SU-DHL-6 (cell line): Measurements from ENCODE around the gene MINAR1.

Experiments
- H2AFZ ChIP-seq: fragments of 200-600 bp; sonication (generic); 2 replicates; pipeline ENCODE4 v1.6.1; 2014; ENCODE audit warnings: low read depth, mild to moderate bottlenecking, moderate library complexity, mixed read lengths, antibody characterized with exemption, low read length; ENCODE audit not compliant: severe bottlenecking
- H3F3A ChIP-seq: fragments of 200-600 bp; shearing (Covaris generic); 2 replicates; pipeline ENCODE4 v1.6.0; 2016; ENCODE audit warnings: antibody characterized with exemption, mild to moderate bottlenecking; ENCODE audit not compliant: insufficient read depth
- H3K27ac ChIP-seq: fragments of 200-600 bp; sonication (generic); 2 replicates; pipeline ENCODE4 v1.5.1; 2016; ENCODE audit warnings: low read depth, mild to moderate bottlenecking, low read length, moderate library complexity, mixed read lengths
- H3K27me3 ChIP-seq: fragments of 200-600 bp; sonication (generic), shearing (Covaris generic); 2 replicates; pipeline ENCODE4 v1.6.0; 2014; ENCODE audit warnings: mild to moderate bottlenecking, low read length
- H3K36me3 ChIP-seq: fragments of 200-600 bp; sonication (generic); 2 replicates; pipeline ENCODE4 v1.6.1; 2014; ENCODE audit warnings: mild to moderate bottlenecking, low read length, mixed read lengths
- H3K4me2 ChIP-seq: fragments of 300-600, 200-600 bp; shearing (Covaris generic), sonication (generic); 2 replicates; pipeline ENCODE4 v1.6.0; 2014; ENCODE audit warnings: low read length, low read depth, mild to moderate bottlenecking; ENCODE audit not compliant: poor library complexity, severe bottlenecking
- H3K4me3 ChIP-seq: fragments of 200-600 bp; sonication (generic); 2 replicates; pipeline ENCODE4 v1.5.1; 2014; ENCODE audit warnings: antibody characterized with exemption, low read length, mild to moderate bottlenecking, mixed read lengths; ENCODE audit not compliant: insufficient read depth, poor library complexity, severe bottlenecking
- H3K79me2 ChIP-seq: fragments of 200-600 bp; sonication (generic); 2 replicates; pipeline ENCODE4 v1.6.1; 2014; ENCODE audit warnings: mild to moderate bottlenecking, low read length, moderate library complexity; ENCODE audit not compliant: insufficient read depth
- H3K9ac ChIP-seq: fragments of 200-600 bp; sonication (generic); 2 replicates; pipeline ENCODE4 v1.7.0; 2014; ENCODE audit warnings: mild to moderate bottlenecking, low read length
- H3K9me2 ChIP-seq: fragments of 200-600 bp; sonication (generic); replicated peaks from 2 replicates; pipeline ENCODE4 v1.6.1; 2014; ENCODE audit warnings: low read length; ENCODE audit not compliant: insufficient read depth
- H3K9me3 ChIP-seq: fragments of 200-600 bp; sonication (generic); 2 replicates; pipeline ENCODE4 v1.6.1; 2014; ENCODE audit warnings: low read length, mixed read lengths; ENCODE audit not compliant: insufficient read depth
- H4K20me1 ChIP-seq: fragments of 200-600 bp; sonication (generic); 2 replicates; pipeline ENCODE4 v1.6.1; 2014; ENCODE audit warnings: low read depth, mild to moderate bottlenecking, antibody characterized with exemption, low read length, moderate library complexity, mixed read lengths
- CTCF ChIP-seq: fragments of 200-600 bp; sonication (generic); IDR thresholded peaks from one replicate; pipeline ENCODE4 v1.5.1; 2017; ENCODE audit warnings: antibody characterized with exemption, mild to moderate bottlenecking, low read length, moderate library complexity; ENCODE audit not compliant: insufficient read depth, poor library complexity, severe bottlenecking
- EZH2phosphoT487 ChIP-seq: fragments of 200-600 bp; sonication (generic), shearing (Covaris generic); conservative IDR thresholded peaks from 2 replicates; pipeline ENCODE4 v1.6.1; 2018; ENCODE audit warnings: mild to moderate bottlenecking, antibody characterized with exemption, low read length, moderate library complexity, mixed read lengths

Gene MINAR1

DNA sequence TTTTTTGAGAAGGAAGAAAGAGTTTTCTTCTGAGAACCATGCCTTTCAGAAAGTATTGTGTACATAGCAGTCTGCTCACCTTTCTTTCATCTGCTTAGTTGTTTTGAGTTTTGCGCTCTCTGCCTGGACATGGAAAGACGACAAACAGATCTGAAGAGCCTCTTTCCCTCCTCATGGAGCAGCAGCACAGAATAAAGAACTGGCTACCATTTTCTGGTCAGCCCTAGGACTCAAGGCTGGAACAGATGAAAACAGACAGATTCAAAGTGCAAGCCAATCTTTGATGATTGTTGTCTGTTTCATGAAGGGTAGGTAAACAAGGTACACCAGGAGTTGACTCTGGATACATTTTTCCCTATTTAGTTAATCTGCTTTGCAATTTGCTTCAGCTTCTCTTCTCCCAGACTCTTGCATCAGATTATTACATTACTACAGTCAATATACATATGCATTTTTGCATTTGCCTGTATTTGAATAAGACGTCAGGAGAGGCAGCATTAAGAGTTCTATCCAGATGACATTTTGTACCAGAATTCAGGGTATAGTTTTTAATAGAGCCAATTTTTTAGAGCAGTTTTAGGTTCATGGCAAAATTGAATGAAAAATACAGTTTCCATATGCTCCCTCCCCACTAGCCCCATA is 34.7 kb upstream of the MINAR1 start:
- H3K9me2 ChIP-seq, result no peaks in the 10 kb centered on the region
- no peaks in the 10 kb centered on the region; the same call in 1 of the 2 replicates for H3K36me3 ChIP-seq
- no peaks in the 10 kb centered on the region for H3K79me2 ChIP-seq
- no peaks in the 10 kb centered on the region for H4K20me1 ChIP-seq
- H2AFZ ChIP-seq, result no peak overlapping the region
- no peaks in the 10 kb centered on the region for H3K9me3 ChIP-seq
- H3K4me3 ChIP-seq, result no peak overlapping the region
- H3K9ac ChIP-seq, result no peak overlapping the region
- no peaks in the 10 kb centered on the region for H3K27me3 ChIP-seq
- no peak overlapping the region for H3K4me2 ChIP-seq
- H3F3A ChIP-seq, result no peaks in the 10 kb centered on the region
- H3K27ac ChIP-seq, result no peak overlapping the region
- no peak for TF ChIP-seq EZH2phosphoT487
- no peak for TF ChIP-seq CTCF

DNA sequence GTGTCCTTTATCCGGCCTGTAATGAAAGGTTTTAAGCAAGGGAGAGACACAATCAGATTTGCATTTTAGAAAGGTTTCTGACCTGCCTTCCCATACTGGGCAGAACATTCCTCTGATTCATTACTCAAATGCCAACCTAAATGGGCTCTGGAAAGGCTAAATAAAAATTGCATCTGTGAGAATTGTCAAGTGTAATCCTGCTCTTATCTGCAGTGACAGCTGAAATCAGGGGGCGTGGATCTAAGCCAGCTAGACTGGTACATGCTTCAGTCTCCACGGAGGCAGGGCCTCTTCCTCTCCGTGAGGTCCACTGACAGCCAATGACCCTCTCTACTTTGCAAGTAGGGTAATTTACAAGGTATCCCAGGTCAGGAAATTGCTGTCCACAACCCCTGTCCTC is 32.5 kb upstream of the MINAR1 start:
- H4K20me1 ChIP-seq, result no peaks in the 10 kb centered on the region
- no peaks in the 10 kb centered on the region for H3K36me3 ChIP-seq
- H3K9ac ChIP-seq, result no peak overlapping the region
- no peaks in the 10 kb centered on the region for H3K27me3 ChIP-seq
- H3K9me2 ChIP-seq, result no peaks in the 10 kb centered on the region
- H3K27ac ChIP-seq, result no peak overlapping the region
- TF ChIP-seq CTCF (no peak), EZH2phosphoT487 (no peak)
- no peak overlapping the region for H2AFZ ChIP-seq
- no peak overlapping the region for H3K4me2 ChIP-seq
- H3F3A ChIP-seq, result no peaks in the 10 kb centered on the region
- H3K9me3 ChIP-seq, result no peaks in the 10 kb centered on the region
- H3K4me3 ChIP-seq, result no peak overlapping the region
- H3K79me2 ChIP-seq, result no peaks in the 10 kb centered on the region

DNA sequence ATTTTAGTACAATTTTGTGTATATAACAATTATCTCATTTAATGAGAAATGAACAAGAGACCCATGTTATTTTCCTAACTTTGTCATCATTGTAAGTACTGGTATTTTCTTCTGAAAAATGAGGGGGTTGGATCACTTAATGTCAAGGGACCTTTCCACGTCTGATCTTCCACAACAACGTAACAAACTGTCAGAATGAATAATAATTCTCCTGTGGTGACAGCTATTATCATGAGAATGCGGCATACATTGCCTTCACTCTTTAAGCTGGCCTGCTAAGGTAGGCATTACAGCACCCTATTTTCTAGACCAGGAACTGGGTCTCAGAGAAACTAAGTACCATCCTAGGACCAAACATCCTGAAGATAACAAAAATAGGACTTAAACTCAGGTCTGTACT is 31.5 kb upstream of the MINAR1 start:
- H2AFZ ChIP-seq, result no peak overlapping the region
- H3K79me2 ChIP-seq, result no peaks in the 10 kb centered on the region
- no peak overlapping the region for H3K27ac ChIP-seq
- H4K20me1 ChIP-seq, result no peaks in the 10 kb centered on the region
- H3K9ac ChIP-seq, result no peak overlapping the region
- H3K9me2 ChIP-seq, result no peaks in the 10 kb centered on the region
- H3K9me3 ChIP-seq, result no peaks in the 10 kb centered on the region
- H3K27me3 ChIP-seq, result no peaks in the 10 kb centered on the region
- H3F3A ChIP-seq, result no peaks in the 10 kb centered on the region
- no peak overlapping the region for H3K4me3 ChIP-seq
- TF ChIP-seq EZH2phosphoT487 (no peak), CTCF (no peak)
- no peak overlapping the region for H3K4me2 ChIP-seq
- H3K36me3 ChIP-seq, result no peaks in the 10 kb centered on the region
